Muscle layer of duodenum (tissue), 2 donors: Measurements from ENCODE around the gene ACTN3.
"Not testable (repeated sequence)": the region's sequence is repeated elsewhere in the genome, so short reads cannot be mapped to it uniquely, and the experiment has no call there.

Experiments
- H3K27ac ChIP-seq: one replicate; pipeline ENCODE4 v1.7.0; 2013; ENCODE audit warnings: mild to moderate bottlenecking, low read length
- H3K27me3 ChIP-seq: one replicate; pipeline ENCODE4 v1.7.0; 2013; ENCODE audit warnings: low read depth, mild to moderate bottlenecking, control low read depth, low read length
- H3K36me3 ChIP-seq, 2 donors: one replicate each; pipeline ENCODE4 v1.7.0; 2013; ENCODE audit warnings: low read length in 2 of 2, control low read depth in 1 of 2, mild to moderate bottlenecking in 1 of 2; ENCODE audit not compliant: insufficient read depth in 2 of 2, control insufficient read depth in 1 of 2
- H3K4me1 ChIP-seq, 2 donors: one replicate each; pipeline ENCODE4 v1.7.0; 2013; ENCODE audit warnings: low read length in 2 of 2, mild to moderate bottlenecking in 2 of 2, control low read depth in 1 of 2, moderate library complexity in 1 of 2; ENCODE audit not compliant: insufficient read depth in 2 of 2, control insufficient read depth in 1 of 2
- H3K4me3 ChIP-seq, 2 donors: one replicate each; pipeline ENCODE4 v1.7.0; 2013; ENCODE audit warnings: low read length in 2 of 2, low read depth in 1 of 2, mild to moderate bottlenecking in 1 of 2
- H3K9me3 ChIP-seq, 2 donors: one replicate each; pipeline ENCODE4 v1.7.0; 2013; ENCODE audit warnings: low read length in 2 of 2, control low read depth in 1 of 2, mild to moderate bottlenecking in 1 of 2; ENCODE audit not compliant: control insufficient read depth in 1 of 2
- donor health status: healthy.

The ACTN3 gene

DNA sequence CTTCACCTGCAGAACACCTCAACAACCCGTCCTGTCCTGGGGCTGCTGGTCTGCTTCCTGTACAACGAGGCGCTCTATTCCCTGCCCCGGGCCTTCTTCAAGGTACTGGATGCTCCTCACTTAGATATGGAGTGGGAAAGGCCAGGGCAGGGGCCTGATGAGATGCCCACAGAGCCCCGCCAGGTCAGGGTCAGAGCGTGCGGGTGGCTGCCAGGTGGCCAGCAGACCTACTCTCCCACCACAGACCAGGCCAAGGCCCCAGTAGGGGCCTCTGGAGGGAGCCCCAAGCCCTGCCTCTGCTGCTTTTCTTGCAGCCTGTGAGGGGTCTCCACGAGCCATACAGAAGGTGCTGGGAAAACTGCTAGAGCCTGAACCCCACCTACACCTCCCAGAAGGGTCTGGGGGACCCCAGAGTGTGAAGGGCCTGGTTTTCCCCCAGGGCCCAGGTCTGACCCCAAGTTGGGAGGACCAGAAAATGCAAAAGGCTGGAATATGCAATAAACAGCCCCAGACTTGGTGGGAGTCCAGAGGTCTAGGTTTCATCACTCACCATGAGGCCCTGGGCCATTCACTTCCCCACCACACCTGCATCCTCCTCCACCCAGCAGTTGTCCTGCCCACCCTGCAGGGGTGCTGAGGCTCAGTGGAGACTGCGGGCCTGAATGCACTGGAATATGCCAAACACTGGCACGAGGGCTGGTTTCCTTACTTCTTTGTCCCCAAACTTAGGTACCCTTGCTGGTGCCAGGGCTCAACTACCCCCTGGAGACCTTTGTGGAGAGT lies 15.6 kb upstream of the ACTN3 start:
- peaks cover 7 to 40% of the 10 kb centered on the region in 2 donors for H3K36me3 ChIP-seq

DNA sequence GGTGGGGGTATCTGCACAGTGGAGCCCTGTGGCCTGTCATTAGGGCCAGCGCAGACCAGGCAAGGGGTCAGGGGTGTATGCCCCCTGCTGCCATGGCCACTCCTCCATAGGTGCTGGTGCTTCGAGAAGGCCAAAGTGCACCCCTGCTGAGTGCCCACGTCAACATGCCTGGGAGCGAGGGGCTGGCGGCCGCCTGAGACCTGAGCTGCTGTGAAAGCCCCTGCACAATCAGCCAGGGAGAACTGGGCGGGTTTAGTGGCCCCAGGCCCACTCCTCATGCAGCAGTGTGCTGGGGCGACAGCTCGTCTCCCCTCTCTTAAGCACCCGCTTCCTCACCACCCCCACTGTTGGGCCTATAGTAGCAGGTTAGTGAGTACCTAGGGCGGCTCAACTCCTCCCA lies 14.9 kb upstream of the ACTN3 start:
- H3K36me3 ChIP-seq = peaks cover under 1 to 33% of the 10 kb centered on the region in 2 donors
- H3K27me3 ChIP-seq = no peaks in the 10 kb centered on the region
- H3K4me1 ChIP-seq = no peaks in the 10 kb centered on the region
- no peak overlapping the region for H3K27ac ChIP-seq
- no peaks in the 10 kb centered on the region for H3K9me3 ChIP-seq
- H3K4me3 ChIP-seq = no peak overlapping the region

More for the DNA sequence above, 15.6 kb upstream of the ACTN3 start:
- Histone ChIP-seq H3K9me3 (no peaks in the 10 kb centered on the region), H3K4me1 (no peaks in the 10 kb centered on the region), H3K27ac (no peak overlapping the region), H3K27me3 (no peaks in the 10 kb centered on the region), H3K4me3 (no peak overlapping the region)

DNA sequence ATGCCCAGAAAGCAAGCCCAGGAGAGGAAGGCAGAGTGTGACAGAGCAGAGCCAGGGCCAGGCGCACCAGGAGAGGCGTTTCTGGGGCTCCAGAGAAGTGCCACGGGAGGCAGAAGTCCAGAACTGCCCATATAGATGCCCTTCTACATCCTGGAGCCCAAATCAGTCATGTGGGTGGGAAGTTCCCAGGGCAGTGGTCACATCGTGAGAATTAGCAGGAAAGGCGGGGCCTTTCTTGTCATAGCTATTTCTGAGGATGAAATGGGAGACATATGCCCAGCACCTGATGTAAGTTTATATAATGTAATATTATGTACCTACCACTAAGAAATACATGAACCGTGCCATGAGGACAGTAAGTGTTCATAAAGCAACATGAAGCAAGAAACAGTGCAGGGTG lies 13.9 kb upstream of the ACTN3 start:
- Histone ChIP-seq H3K27me3 (no peaks in the 10 kb centered on the region), H3K4me3 (no peak overlapping the region), H3K36me3 (peaks cover 0 to 27% of the 10 kb centered on the region in 2 donors), H3K9me3 (no peaks in the 10 kb centered on the region), H3K4me1 (no peaks in the 10 kb centered on the region), H3K27ac (no peak overlapping the region)

DNA sequence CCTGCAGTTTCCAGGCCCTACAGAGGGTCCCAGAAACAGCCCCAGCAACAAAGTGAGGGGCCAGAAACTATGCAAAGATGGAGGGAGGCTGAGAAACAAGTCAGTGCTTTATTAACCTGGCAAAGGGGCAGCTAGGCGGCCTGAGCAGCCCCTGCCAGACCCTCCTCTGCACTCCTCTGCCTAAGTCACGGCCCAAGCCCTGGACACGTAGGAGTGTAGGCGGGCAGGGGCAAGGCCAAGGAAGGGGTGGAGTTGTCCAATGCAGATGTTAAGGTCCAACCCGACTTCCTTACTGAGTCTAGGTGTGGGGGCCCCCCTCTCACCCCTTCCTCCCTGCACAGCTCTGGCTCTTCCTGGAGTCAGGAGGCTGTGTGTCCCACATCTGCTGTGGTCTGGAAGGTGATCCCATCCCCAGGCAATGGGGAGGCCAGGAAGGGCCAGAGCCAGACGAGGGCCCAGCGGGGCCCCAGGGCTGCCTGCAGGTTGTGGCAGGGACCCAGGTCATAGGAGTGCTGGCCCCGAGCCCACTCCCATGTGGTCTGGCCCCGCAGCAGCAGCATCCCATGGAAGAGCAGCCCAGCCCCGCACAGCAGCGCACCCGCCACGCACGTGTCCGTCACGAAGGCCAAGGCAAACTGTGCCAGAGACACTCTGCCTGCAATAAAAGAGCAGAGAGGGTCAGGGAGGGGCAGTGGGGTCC lies 7.4 kb upstream of the ACTN3 start:
- Histone ChIP-seq H3K4me3 (no peak overlapping the region), H3K4me1 (peaks cover 4 to 13% of the 10 kb centered on the region in 2 donors), H3K27me3 (no peaks in the 10 kb centered on the region), H3K36me3 (peaks cover 3 to 37% of the 10 kb centered on the region in 2 donors), H3K27ac (no peak overlapping the region), H3K9me3 (no peaks in the 10 kb centered on the region)

DNA sequence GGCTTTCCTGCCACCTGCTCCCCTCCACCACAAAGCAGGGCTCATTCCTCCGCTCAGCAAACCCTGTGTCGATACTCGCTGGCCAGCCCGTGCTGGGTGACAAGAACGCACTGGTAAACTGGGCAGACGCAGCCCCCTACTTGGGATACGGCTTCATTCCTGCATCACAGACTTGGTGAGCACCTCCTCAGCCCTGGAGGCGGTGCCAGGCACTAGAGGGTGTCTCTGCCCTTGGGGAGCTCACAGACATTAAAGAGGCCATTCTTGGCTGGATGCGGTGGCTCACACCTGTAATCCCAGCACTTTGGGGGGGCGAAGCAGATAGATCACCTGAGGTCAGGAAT lies 6.9 kb upstream of the ACTN3 start:
- H3K9me3 ChIP-seq = no peaks in the 10 kb centered on the region
- H3K36me3 ChIP-seq = peaks cover 3 to 37% of the 10 kb centered on the region in 2 donors
- no peaks in the 10 kb centered on the region for H3K27me3 ChIP-seq
- H3K4me1 ChIP-seq = peaks cover 5 to 14% of the 10 kb centered on the region in 2 donors
- no peak overlapping the region for H3K4me3 ChIP-seq
- no peak overlapping the region for H3K27ac ChIP-seq

DNA sequence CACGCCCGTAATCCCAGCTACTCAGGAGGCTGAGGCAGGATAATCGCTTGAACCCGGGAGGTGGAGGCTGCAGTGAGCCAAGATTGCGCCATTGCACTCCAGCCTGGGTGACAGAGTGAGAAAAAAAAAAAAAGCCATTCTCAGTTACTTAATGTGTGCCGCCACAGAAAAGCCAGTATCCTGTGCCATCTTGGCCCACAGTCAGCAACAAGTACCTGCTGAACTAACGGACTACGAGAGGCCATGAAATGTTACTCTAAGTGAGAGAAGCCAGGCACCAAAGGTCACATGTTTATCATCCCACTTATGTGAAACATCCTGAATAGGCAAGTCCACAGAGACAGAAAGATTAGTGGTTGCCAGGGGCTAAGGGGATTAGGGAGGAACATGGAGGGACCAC lies 6.1 kb upstream of the ACTN3 start:
- H3K27ac ChIP-seq, H3K4me3 ChIP-seq, H3K27me3 ChIP-seq, H3K9me3 ChIP-seq: not testable (repeated sequence)
- peaks cover 5 to 21% of the 10 kb centered on the region in 2 donors for H3K4me1 ChIP-seq
- H3K36me3 ChIP-seq = peaks cover 3 to 37% of the 10 kb centered on the region in 2 donors

DNA sequence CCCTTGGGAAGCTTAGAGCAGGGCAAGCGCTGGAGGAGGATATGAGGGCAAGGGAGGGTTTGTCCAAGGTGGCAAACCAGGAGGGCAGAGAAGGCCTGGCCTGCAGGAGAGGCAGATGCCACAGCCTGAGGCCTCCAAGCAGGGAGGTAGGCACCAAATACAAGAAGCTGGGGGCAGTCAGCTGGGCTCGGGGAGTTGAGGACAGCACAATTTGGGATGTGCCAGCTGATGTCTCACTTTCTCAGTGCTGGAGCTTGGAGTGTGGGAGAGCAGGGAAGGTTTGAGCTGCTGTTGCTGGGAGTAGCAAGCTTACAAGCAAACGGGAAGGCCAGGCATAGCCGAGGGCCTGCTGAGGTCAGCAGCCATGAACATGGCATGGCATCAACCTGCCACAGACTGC lies 4.8 kb upstream of the ACTN3 start:
- Histone ChIP-seq H3K4me3 (no peak overlapping the region), H3K9me3 (no peaks in the 10 kb centered on the region), H3K36me3 (peaks cover 3 to 37% of the 10 kb centered on the region in 2 donors), H3K27ac (no peak overlapping the region), H3K27me3 (no peaks in the 10 kb centered on the region), H3K4me1 (peaks cover 5 to 29% of the 10 kb centered on the region in 2 donors)

DNA sequence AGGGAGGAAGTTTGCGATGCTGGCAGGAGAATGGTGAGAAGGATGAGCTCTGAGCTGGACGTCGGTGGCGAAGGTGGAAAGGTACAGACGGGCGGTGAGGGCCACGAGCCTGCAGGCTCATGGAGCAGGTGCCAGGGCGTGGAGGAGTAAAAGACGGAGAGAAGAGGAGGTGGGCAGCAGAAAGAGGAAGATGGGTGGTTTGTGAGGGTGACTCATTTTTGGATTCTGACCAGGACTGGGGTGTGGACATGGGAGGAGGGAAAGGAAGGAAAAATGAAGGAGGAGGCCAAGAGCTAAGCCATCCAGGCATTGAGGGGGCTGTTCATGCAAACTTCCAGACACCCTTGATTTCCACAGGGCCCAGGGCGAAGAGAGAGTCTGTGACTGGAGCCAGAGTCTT lies 4.3 kb upstream of the ACTN3 start:
- no peak overlapping the region for H3K4me3 ChIP-seq
- peaks cover 3 to 37% of the 10 kb centered on the region in 2 donors for H3K36me3 ChIP-seq
- H3K9me3 ChIP-seq = no peaks in the 10 kb centered on the region
- peaks cover 5 to 29% of the 10 kb centered on the region in 2 donors for H3K4me1 ChIP-seq
- no peak overlapping the region for H3K27ac ChIP-seq
- H3K27me3 ChIP-seq = no peaks in the 10 kb centered on the region

DNA sequence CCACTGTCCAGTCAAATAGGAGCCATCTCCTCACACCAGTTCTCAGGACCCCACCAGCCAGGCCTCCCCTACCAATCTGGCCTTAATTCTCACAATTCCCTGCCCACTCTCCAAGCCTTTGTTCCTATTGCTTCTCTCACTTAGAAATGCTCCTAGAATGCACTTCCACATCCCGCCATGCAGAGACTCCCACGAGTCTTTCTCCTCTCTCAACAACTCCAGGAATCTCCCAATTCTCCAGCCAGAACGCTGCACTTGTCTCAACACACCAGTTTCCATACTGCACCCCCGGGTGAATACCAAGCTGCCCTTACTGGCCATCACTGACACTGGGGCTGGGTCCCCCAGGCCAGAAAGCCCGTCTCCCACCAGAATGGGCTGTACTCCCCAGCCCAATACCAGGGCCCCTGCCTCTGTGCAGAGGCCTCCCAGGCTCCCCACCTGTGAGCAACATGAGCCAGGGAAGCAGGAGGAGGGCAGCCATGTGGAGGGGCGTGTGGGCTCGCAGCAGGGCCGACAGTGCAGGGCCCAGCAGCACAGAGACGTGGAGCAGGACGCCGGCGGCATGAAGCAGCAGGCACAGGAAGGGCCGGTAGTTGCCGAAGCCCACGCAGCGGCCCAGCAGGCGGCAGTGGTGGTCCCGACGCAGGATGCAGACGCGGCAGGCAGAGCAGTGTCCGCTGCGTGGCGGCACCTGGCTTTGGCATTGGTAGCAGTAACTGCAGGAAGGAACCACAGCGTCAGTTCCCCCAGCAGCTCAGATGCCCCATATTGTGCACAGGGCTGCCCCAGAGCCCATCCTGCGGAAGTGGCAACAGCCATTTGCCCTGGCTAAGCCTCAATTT lies 3.2 kb upstream of the ACTN3 start:
- H3K4me3 ChIP-seq = no peak overlapping the region
- peaks cover 3 to 37% of the 10 kb centered on the region in 2 donors for H3K36me3 ChIP-seq
- H3K9me3 ChIP-seq = no peaks in the 10 kb centered on the region
- no peak overlapping the region for H3K27ac ChIP-seq
- peaks cover 5 to 29% of the 10 kb centered on the region in 2 donors for H3K4me1 ChIP-seq
- no peaks in the 10 kb centered on the region for H3K27me3 ChIP-seq

DNA sequence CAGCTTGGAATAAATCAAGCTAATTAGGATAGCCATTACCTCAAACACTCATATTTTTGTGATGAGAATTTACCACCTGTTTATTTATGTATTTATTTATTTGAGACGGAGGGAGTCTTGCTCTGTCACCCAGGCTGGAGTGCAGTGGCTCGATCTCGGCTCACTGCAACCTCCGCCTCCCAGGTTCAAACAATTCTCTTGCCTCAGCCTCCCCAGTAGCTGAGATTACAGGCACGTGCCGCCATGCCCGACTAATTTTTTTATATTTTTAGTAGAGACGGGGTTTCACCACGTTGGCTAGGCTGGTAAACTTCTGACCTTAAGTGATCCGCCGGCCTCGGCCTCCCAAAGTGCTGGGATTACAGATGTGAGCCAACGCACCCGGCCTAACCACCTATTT lies 1.8 kb upstream of the ACTN3 start:
- Histone ChIP-seq H3K4me1 (peaks cover 5 to 29% of the 10 kb centered on the region in 2 donors), H3K36me3 (peaks cover 0 to 22% of the 10 kb centered on the region in 2 donors), H3K4me3 (peak overlapping the region; percentile 79 to 85)
- not testable (repeated sequence) for H3K9me3 ChIP-seq, H3K27ac ChIP-seq, H3K27me3 ChIP-seq

DNA sequence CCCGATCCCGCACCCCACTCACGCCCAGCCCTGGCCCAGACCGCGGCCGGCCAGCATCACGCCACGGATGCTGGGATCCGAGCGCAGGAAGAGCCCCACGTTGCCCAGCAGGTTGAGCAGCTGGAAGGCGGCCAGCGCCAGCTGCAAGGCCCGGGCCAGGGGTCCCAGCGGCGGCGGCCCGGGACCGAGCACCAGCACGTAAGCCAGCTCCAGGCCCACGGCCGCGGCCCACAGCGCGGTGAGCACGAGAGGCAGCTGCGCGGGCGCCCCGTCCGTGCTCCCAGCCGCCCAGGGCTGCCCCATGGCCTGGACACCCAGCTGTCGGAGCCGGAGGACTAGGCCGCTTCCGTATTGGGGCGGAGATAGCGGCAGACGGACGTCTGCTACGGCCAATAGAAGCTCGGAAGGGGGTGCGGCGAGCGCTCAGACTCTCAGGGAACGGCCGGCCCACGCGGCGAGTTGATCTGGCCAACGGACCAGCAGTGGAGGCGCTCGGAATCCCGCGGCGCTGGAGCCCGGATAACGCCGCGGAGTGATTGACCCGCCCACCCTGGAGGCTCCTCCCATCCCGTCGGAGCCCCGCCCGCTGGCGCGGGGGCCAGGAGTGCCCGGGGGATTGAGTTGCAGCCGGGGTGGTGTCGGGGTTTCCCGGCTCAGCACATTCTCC lies 869 bp upstream of the ACTN3 start, which contains the start of gene ZDHHC24:
Gene ZDHHC24, minus strand, starts transcription at position 348 of the 667 bp plus-strand sequence. Its CDS starts 45 bp downstream, at position 303.
- peak within 1 kb of the TSS; percentile 14 for H3K27ac ChIP-seq
- no peaks in the 10 kb centered on the region for H3K27me3 ChIP-seq
- H3K9me3 ChIP-seq = no peaks in the 10 kb centered on the region
- H3K4me1 ChIP-seq = peaks cover 5 to 29% of the 10 kb centered on the region in 2 donors
- H3K36me3 ChIP-seq = peaks cover 0 to 22% of the 10 kb centered on the region in 2 donors
- peak within 1 kb of the TSS; percentile 79 to 85 for H3K4me3 ChIP-seq
